Measurements from ENCODE around the gene QSOX1.

- TF ChIP-seq POLR2A (IDR thresholded peaks at IDR 0.05; ENCODE audit: low read depth, low read length) (no peak), CTCF (conservative IDR thresholded peaks at IDR 0.05; ENCODE audit: low read depth, low read length) (no peak), NFE2L2 (IDR thresholded peaks at IDR 0.05; ENCODE audit: low read depth, low read length) (no peak)
Measured at GRCh38 chr1:180167721-180168467, 13.2 kb downstream of the QSOX1 start.
